Measurements from ENCODE around the gene ARHGAP26.
A peak's percentile ranks its signal among the peaks of the same experiment; 100 is the strongest.

Gene ARHGAP26

GRCh38 chr5:143064218-143064641 lies 294.1 kb downstream of the ARHGAP26 start:
- no peak for DNase-seq (ENCODE audit: low read depth)
- no peak for TF ChIP-seq CTCF (IDR thresholded peaks at IDR 0.05; ENCODE audit: insufficient read depth, low read depth, low read length, missing control alignments)
- H3K4me3 ChIP-seq (ENCODE audit: low read depth, low read length): no peak overlapping the region

- no peak for DNase-seq (ENCODE audit: low read depth)
- TF ChIP-seq CTCF (IDR thresholded peaks at IDR 0.05; ENCODE audit: insufficient read depth, low read depth, low read length, missing control alignments): no peak
- no peak overlapping the region for H3K4me3 ChIP-seq (ENCODE audit: low read depth, low read length)
These were observed 294.5 kb downstream of the ARHGAP26 start for GRCh38 chr5:143064676-143065075.

GRCh38 chr5:143065185-143065965 lies 295.2 kb downstream of the ARHGAP26 start:
- DNase-seq (ENCODE audit: low read depth): no peak
- no peak overlapping the region for H3K4me3 ChIP-seq (ENCODE audit: low read depth, low read length)
- no peak for TF ChIP-seq CTCF (IDR thresholded peaks at IDR 0.05; ENCODE audit: insufficient read depth, low read depth, low read length, missing control alignments)

- TF ChIP-seq CTCF (IDR thresholded peaks at IDR 0.05; ENCODE audit: insufficient read depth, low read depth, low read length, missing control alignments): no peak
- no peak overlapping the region for H3K4me3 ChIP-seq (ENCODE audit: low read depth, low read length)
- DNase-seq (ENCODE audit: low read depth): peak; percentile 52
These were observed 295.9 kb downstream of the ARHGAP26 start for GRCh38 chr5:143065996-143066522.

DNA sequence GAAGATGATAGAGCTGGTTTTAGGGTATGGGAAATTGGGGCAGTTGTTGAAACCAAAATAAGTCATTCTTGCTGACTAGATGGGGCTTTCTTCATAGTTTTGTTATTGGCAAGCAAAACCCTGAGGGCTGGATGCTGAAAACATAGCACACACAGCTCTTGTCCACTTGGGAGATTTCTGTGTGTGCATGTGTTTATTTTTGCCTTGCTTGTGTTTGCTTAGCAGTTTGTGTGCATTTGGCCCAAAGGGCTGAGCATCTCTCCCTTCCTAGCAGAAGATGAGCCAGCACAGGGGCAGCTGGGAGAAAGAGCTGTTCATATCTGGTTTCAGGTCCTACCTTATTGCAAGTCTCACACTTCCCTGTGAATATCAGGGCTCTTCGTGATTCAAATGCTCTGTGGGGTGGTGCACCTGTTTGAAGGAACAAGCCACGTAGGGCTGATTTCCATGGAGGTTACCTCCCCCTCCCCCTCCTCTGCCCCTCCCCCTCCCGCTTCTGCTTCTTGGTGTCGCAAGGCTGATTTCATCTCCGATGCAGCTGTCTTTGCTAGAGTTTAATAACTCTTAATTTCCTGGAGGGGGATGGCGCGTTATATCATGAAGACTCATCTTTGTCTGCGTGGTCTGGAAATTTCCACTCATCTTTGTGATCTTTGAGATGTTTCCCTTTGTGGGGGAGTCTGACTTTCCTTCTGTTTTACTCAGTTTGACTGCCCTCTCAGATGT lies 296.5 kb downstream of the ARHGAP26 start:
- TF ChIP-seq CTCF (IDR thresholded peaks at IDR 0.05; ENCODE audit: insufficient read depth, low read depth, low read length, missing control alignments): no peak
- DNase-seq (ENCODE audit: low read depth): peak; percentile 89
- H3K4me3 ChIP-seq (ENCODE audit: low read depth, low read length): peak overlapping the region; percentile 7; the same call in 1 of the 2 replicates

GRCh38 chr5:143068712-143069111 lies 298.5 kb downstream of the ARHGAP26 start:
- no peak overlapping the region for H3K4me3 ChIP-seq (ENCODE audit: low read depth, low read length)
- no peak for DNase-seq (ENCODE audit: low read depth)
- no peak for TF ChIP-seq CTCF (IDR thresholded peaks at IDR 0.05; ENCODE audit: insufficient read depth, low read depth, low read length, missing control alignments)
